RPMI7951 (cell line): ENCODE measurements around the gene CCDC120. TPM values are rescaled to one million over a fixed set of nuclear protein-coding genes. Genes with fewer than 3 reads are reported as not detected.
A peak's percentile ranks its signal among the peaks of the same experiment; 100 is the strongest.

Experiments used
- DNase-seq: peaks from one replicate; pipeline ENCODE4 v3.0.0-alpha.2; 2012; ENCODE audit warnings: low read depth
- total RNA-seq: library from RNA; depleted of rRNA; stranded (reverse); fragments of >200 nt; shearing (Covaris generic); gene quantifications from 2 replicates; pipeline ENCODE4 v1.2.3, GENCODE V29; 2014; rRNA removed

The CCDC120 gene
- total RNA-seq, 1 experiment from 2014 or later: 0.72 TPM

DNA sequence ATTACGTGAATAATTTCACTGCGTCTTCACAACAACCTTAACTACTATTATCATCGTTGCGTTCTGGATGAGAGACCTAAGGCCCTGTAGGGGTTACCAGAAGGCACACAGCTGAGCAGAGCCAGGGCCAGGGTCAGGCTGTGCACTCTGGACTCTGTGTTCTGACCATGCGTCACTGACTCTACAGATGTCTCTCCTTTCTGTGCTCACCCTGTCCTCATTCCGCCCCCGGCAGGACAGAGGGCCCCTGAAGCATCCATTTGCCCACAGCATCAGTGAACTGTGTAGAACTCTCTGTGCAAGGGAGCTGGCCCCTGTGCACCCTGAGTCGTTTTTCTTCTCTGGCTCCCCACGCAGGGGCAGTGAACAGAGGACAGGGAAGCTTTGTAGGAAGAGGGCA lies 43.4 kb downstream of the CCDC120 start:
- DNase-seq: no peak

DNA sequence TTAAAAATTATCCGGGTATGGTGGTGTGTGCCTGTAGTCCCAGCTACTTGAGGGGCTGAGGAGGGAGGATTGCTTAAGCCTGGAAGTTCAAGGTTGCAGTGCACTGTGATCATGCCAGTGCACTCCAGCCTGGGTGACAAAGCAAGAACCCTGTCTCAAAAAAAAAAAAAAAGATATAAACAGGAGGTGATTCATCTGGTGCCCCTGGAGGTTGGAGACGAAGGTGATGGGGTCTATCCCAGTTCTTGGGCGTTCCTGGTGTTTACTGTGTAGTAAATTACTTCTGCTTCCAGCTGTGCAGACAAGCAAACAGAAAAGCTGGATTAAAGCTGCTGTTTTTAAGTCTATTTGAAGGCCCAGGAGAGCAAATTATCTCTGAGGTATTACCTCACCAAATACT lies 44.8 kb downstream of the CCDC120 start:
- DNase-seq: peak; percentile 10

DNA sequence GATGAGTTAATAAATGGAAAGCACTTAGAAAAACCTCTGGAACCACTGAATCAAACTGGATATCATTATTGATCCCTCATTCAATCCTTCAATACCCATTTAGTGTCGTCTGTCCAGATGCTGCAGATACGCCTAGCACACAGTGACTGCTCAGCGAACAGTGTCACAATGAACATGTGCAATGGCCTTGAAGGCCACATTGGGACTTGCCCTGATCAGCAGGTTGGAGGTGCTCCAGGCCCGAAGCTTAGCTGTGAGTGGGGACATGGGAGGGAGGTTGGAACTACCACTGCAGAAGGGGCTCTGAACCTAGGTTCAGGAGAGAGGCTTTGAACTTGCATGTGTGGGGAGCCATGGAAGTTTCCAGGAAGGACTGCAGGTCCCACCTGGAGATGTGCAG lies 47.5 kb downstream of the CCDC120 start:
- DNase-seq: no peak

DNA sequence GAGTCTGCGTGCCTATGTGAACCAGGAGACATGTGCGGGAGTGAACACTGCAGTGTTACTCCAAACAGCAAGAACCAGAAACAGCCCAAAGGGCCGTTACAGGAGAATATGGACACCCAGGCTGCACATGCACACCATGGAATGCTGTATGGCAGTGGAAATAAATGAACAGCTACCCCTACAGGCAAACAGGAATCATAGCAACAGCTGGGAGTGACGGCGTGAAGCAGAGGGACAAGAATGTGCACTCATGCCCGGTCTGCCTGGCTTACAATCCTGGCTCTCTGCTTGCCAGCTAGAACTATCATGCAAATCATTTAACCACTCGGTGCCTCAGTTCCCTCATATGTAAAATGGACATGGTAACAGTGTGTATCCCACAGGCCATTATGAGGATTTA lies 48.1 kb downstream of the CCDC120 start:
- DNase-seq: peak; percentile 33

DNA sequence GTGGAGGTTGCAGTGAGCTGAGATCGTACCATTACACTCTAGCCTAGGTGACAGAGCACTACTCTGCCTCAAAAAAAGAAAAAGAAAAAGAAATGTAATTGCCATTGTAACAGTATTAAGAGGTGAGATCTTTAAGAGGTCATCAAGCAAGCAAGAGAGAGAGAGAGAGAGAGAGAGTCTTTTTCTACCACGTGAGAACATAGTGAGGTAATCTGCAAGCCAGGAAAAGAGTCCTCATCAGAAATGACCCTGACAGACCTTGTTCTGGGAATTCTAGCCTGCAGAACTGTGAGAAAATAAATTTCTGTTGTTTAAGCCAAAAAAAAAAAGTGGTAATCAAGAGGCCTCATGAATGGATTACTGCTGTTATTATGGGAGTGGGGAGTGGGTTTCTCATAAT lies 49.8 kb downstream of the CCDC120 start:
- DNase-seq: no peak

DNA sequence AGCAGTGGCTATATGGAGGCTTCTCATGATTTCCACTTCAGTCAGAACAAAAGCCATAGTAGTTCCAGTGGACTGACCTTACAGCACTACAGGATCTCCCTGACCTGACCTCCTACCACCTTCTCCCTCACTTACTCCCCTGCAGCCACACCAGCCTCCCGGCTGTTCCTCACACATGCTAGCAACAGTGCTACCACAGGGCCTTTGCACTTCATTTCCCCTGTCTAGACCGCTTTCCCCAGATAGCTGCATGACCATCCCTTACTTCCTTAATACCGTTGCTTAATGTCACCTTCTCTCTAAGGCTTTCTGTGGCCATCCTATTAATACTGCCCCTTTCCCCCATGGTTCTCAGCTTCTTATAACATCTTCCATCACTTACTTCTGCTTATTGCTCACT lies 51.6 kb downstream of the CCDC120 start:
- DNase-seq: no peak

DNA sequence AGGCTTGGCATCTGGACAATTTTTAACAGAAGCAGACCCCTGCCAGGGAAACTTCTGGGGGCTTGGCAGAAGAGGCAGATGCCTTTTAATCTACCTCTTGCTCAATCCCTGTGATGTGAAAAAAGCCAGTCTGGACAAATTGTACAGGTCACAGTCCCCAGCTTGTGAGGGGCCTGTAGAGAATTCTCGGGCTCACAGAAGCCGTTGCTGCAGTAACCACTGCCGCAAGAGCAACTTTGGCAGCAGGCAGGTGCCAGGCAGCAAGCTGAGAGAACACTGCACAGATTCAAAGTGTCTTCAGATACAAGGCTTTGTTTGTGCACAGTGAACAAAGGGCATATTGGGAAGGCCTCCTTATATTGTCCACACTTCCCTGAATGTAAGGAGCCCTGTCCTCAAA lies 53.0 kb downstream of the CCDC120 start:
- no peak for DNase-seq

DNA sequence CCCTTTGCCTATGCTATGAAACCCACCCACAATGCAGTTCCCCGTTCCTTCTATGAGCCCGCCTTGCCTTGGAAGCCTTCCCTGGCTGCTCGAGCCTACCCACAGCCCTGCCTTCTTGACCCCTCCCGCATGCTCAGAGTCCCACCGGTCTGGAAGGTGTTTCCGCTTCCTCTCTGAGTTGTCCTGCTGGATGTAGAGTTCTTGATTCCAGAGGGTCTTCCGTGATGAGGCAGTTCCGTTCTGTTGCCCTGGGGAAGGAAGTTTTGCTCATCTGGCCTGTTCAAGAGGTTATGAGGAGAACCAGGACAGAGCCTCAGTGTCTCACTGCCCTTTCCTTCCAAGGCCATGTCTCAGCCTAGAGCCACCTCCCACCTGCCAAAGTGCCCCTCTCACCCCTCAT lies 57.3 kb downstream of the CCDC120 start:
- no peak for DNase-seq

DNA sequence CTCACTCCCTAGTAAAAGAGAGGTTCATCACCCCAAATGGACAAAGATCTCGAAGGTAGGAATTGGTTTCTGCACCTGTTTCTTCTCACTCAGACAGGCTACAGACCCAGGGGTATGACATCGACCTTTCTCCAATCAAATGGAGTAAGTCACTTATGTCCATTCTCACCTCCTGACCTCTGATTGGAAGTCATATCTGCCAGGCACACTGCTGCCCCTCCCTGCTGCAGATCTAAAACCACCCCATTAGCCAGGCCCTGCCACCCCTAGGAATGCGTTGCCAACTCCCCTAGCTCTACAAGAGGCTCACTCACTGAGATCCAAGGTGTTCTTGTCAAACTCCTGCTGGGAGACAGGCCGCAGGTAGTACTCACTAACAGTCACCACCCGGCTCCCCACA lies 57.9 kb downstream of the CCDC120 start:
- DNase-seq: no peak

DNA sequence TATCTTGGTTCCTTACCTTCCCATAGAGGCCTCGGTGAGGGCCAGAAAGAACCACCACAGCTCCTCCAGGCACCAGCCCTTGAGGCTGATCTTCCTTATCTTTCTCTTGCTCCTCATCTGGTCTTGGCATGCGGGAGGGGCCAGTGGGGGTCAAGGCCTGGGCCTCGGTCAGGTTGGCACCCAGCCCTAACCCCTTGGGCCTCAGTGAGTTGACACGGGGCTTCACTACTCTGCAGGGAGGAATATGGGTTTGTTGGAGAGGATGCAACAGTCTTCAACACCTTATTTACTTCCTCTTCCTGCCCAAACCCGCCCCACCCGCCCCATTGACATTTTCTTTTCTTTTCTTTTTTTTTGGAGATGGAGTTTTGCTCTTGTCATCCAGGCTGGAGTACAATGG lies 58.8 kb downstream of the CCDC120 start:
- DNase-seq: no peak

Other genes with a start within 250 kb of the CCDC120 start
- gene ERAS, start 232.5 kb upstream of the CCDC120 start, total RNA-seq: not detected in 2 replicates
- gene PCSK1N, start 223.4 kb upstream of the CCDC120 start, total RNA-seq: 0.36 and 0.59 TPM in 2 replicates
- 75.1 and 106 TPM in 2 replicates for gene TIMM17B, start 161.2 kb upstream of the CCDC120 start, total RNA-seq
- gene PQBP1, start 161.1 kb upstream of the CCDC120 start, total RNA-seq: 74.1 and 75.8 TPM in 2 replicates
- 29.9 and 40.6 TPM in 2 replicates for gene SLC35A2, start 147.4 kb upstream of the CCDC120 start, total RNA-seq
- 21.3 and 22.0 TPM in 2 replicates for gene PIM2, start 140.0 kb upstream of the CCDC120 start, total RNA-seq
- gene OTUD5, start 101.4 kb upstream of the CCDC120 start, total RNA-seq: 24.6 and 28.7 TPM in 2 replicates
- 0.59 and 1.4 TPM in 2 replicates for gene KCND1, start 87.2 kb upstream of the CCDC120 start, total RNA-seq
- gene GRIPAP1, start 56.7 kb upstream of the CCDC120 start, total RNA-seq: 17.7 and 18.3 TPM in 2 replicates
- gene TFE3, start 15.6 kb upstream of the CCDC120 start, total RNA-seq: 46.8 and 49.0 TPM in 2 replicates
- gene PRAF2, start 15.0 kb downstream of the CCDC120 start, total RNA-seq: 19.9 and 21.1 TPM in 2 replicates
- gene WDR45, start 20.9 kb downstream of the CCDC120 start, total RNA-seq: 65.5 and 76.1 TPM in 2 replicates
- gene GPKOW, start 64.7 kb downstream of the CCDC120 start, total RNA-seq: 39.6 and 47.1 TPM in 2 replicates
- 1.9 and 2.4 TPM in 2 replicates for gene MAGIX, start 103.8 kb downstream of the CCDC120 start, total RNA-seq
- gene PLP2, start 112.9 kb downstream of the CCDC120 start, total RNA-seq: 333 and 417 TPM in 2 replicates
- 7.2 and 8.7 TPM in 2 replicates for gene PRICKLE3, start 127.4 kb downstream of the CCDC120 start, total RNA-seq
- 0.36 and 0.59 TPM in 2 replicates for gene SYP, start 141.2 kb downstream of the CCDC120 start, total RNA-seq
- gene CACNA1F, start 174.3 kb downstream of the CCDC120 start, total RNA-seq: not detected in 2 replicates
- 22.7 and 29.4 TPM in 2 replicates for gene CCDC22, start 176.5 kb downstream of the CCDC120 start, total RNA-seq
- gene FOXP3, start 205.7 kb downstream of the CCDC120 start, total RNA-seq: not detected in 2 replicates
- gene PPP1R3F, start 210.8 kb downstream of the CCDC120 start, total RNA-seq: 2.3 and 2.9 TPM in 2 replicates
- gene GAGE10, start 244.6 kb downstream of the CCDC120 start, total RNA-seq: not detected in 2 replicates